H1 (cell line): ENCODE measurements around the gene SLC8A1. TPM values are rescaled to one million over a fixed set of nuclear protein-coding genes. Genes with fewer than 3 reads are reported as not detected.

Experiments
- CTCF ChIA-PET: fragments of 300-600 bp; sonication (Branson Sonifier 250); formaldehyde crosslinking; loops from one replicate; lab custom pipeline; 2021; ENCODE audit not compliant: partially characterized antibody; lab: Charles Lee
- POLR2A ChIA-PET: fragments of 300-600 bp; sonication (Branson Sonifier 250); formaldehyde crosslinking; loops from one replicate; lab custom pipeline; 2021; ENCODE audit warnings: inconsistent platforms; ENCODE audit not compliant: partially characterized antibody; lab: Charles Lee
- DNase-seq, 2 experiments: peaks; one replicate each; pipeline versions ENCODE4 v3.0.0 to v3.0.0-alpha.2; 2010 to 2022; ENCODE audit warnings: low spot score in 2 of 2, low read depth in 1 of 2, mixed read lengths in 1 of 2
- FAIRE-seq: peaks from 2 replicates; lab custom pipeline; 2011; peaks lifted over from hg19 to GRCh38; lab: Jason Lieb, UNC
- H2AFZ ChIP-seq: 2 replicates; pipeline ENCODE4 v1.8.1; 2012; ENCODE audit warnings: low read length, inconsistent platforms
- H2AK5ac ChIP-seq: 2 replicates; pipeline ENCODE4 v1.6.1; 2013; ENCODE audit warnings: low read depth, low read length
- H2BK120ac ChIP-seq: replicated peaks from 2 replicates; pipeline ENCODE3; 2013; ENCODE audit warnings: low read depth, low read length, inconsistent platforms
- H2BK12ac ChIP-seq: 2 replicates; pipeline ENCODE4 v1.6.1; 2013; ENCODE audit warnings: low read depth, low read length
- H2BK15ac ChIP-seq: 2 replicates; pipeline ENCODE4 v1.6.1; 2013; ENCODE audit warnings: low read length
- H2BK20ac ChIP-seq: 2 replicates; pipeline ENCODE4 v1.6.1; 2013; ENCODE audit warnings: low read length
- H2BK5ac ChIP-seq: 2 replicates; pipeline ENCODE4 v1.6.1; 2013; ENCODE audit warnings: low read depth, low read length
- H3K14ac ChIP-seq: 2 replicates; pipeline ENCODE4 v1.6.1; 2013; ENCODE audit warnings: inconsistent platforms; ENCODE audit not compliant: insufficient read length
- H3K18ac ChIP-seq: 2 replicates; pipeline ENCODE4 v1.6.1; 2013; ENCODE audit warnings: low read length; ENCODE audit errors: extremely low read depth
- H3K23ac ChIP-seq: 2 replicates; pipeline ENCODE4 v1.6.1; 2013; ENCODE audit warnings: inconsistent platforms; ENCODE audit not compliant: insufficient read length
- H3K23me2 ChIP-seq: 2 replicates; pipeline ENCODE4 v1.6.1; 2013; ENCODE audit warnings: low read depth, low read length
- H3K27ac ChIP-seq: 2 replicates; pipeline ENCODE4 v1.6.1; 2011; ENCODE audit warnings: low read depth, low read length, inconsistent platforms
- H3K27me3 ChIP-seq, 4 experiments: replicated peaks in 1 of 4; 1 replicate in 1 of 4; 2 replicates in 3 of 4; pipeline versions ENCODE4 v1.6.1 to v1.8.1; 2011 to 2013; ENCODE audit warnings: low read length in 3 of 4, mild to moderate bottlenecking in 3 of 4, inconsistent platforms in 2 of 4, mixed read lengths in 2 of 4, moderate library complexity in 1 of 4; ENCODE audit not compliant: control insufficient read depth in 3 of 4, insufficient read depth in 3 of 4; ENCODE audit errors: extremely low read depth in 1 of 4
- H3K36me3 ChIP-seq, 4 experiments: 2 replicates each; pipeline versions ENCODE4 v1.6.1 to v1.8.1; 2011 to 2013; ENCODE audit warnings: mild to moderate bottlenecking in 4 of 4, low read length in 3 of 4, moderate library complexity in 2 of 4, control low read depth in 1 of 4, inconsistent platforms in 1 of 4; ENCODE audit not compliant: insufficient read depth in 4 of 4, control insufficient read depth in 2 of 4
- H3K4ac ChIP-seq: replicated peaks from 2 replicates; pipeline ENCODE3; 2013; ENCODE audit warnings: low read length, low read depth, mixed read lengths, inconsistent platforms; ENCODE audit not compliant: insufficient read length
- H3K4me1 ChIP-seq, 4 experiments: replicated peaks in 1 of 4; 1 replicate in 1 of 4; 2 replicates in 3 of 4; pipeline versions ENCODE4 v1.6.1 to v1.8.1; 2011 to 2013; ENCODE audit warnings: low read length in 3 of 4, inconsistent platforms in 2 of 4, mixed read lengths in 1 of 4; ENCODE audit not compliant: insufficient read depth in 4 of 4, control insufficient read depth in 3 of 4
- H3K4me2 ChIP-seq, 2 experiments: 2 replicates each; pipeline versions ENCODE4 v1.6.1 to v1.8.1; 2011 to 2013; ENCODE audit warnings: low read depth in 2 of 2, low read length in 2 of 2, control low read depth in 1 of 2, inconsistent platforms in 1 of 2, mild to moderate bottlenecking in 1 of 2; ENCODE audit not compliant: insufficient read depth in 1 of 2
- H3K4me3 ChIP-seq, 4 experiments: fragments of 200-600, 300-600 bp in 1 of 4; sonication (generic), shearing (Covaris generic), sonication (Bioruptor Twin) in 1 of 4; 2 replicates each; pipeline versions ENCODE4 v1.5.1 to v1.8.1; 2011 to 2016; ENCODE audit warnings: low read length in 4 of 4, low read depth in 3 of 4, control low read depth in 2 of 4, inconsistent platforms in 2 of 4, mild to moderate bottlenecking in 2 of 4, mixed read lengths in 1 of 4, moderate library complexity in 1 of 4; ENCODE audit not compliant: insufficient read depth in 2 of 4; ENCODE audit errors: extremely low read depth in 1 of 4
- H3K56ac ChIP-seq: replicated peaks from 2 replicates; pipeline ENCODE3; 2013; ENCODE audit warnings: low read depth, mild to moderate bottlenecking, mixed read lengths, low read length, inconsistent platforms; ENCODE audit not compliant: insufficient read length
- H3K79me1 ChIP-seq: 2 replicates; pipeline ENCODE4 v1.6.1; 2013; ENCODE audit warnings: low read depth, low read length, control low read depth
- H3K79me2 ChIP-seq, 2 experiments: 2 replicates each; pipeline versions ENCODE4 v1.6.1 to v1.8.1; 2012 to 2013; ENCODE audit warnings: low read length in 2 of 2, mild to moderate bottlenecking in 2 of 2, inconsistent platforms in 1 of 2; ENCODE audit not compliant: insufficient read depth in 2 of 2, control insufficient read depth in 1 of 2
- H3K9ac ChIP-seq, 4 experiments: replicated peaks in 1 of 4; 1 replicate in 1 of 4; 2 replicates in 3 of 4; pipeline versions ENCODE4 v1.6.1 to v1.8.1; 2011 to 2013; ENCODE audit warnings: low read depth in 3 of 4, low read length in 3 of 4, control low read depth in 2 of 4, mild to moderate bottlenecking in 2 of 4, moderate library complexity in 2 of 4, inconsistent platforms in 1 of 4; ENCODE audit errors: extremely low read depth in 1 of 4
- H3K9me3 ChIP-seq, 2 experiments: 2 replicates each; pipeline versions ENCODE4 v1.6.1 to v1.8.1; 2012 to 2013; ENCODE audit warnings: mild to moderate bottlenecking in 2 of 2, moderate library complexity in 2 of 2, control low read depth in 1 of 2, inconsistent platforms in 1 of 2, low read depth in 1 of 2, low read length in 1 of 2, mixed read lengths in 1 of 2; ENCODE audit not compliant: insufficient read depth in 2 of 2
- H4K20me1 ChIP-seq, 2 experiments: replicated peaks in 1 of 2; 2 replicates each; pipeline versions ENCODE3 to v1.8.1; 2011 to 2013; ENCODE audit warnings: inconsistent platforms in 2 of 2, low read length in 2 of 2, mild to moderate bottlenecking in 1 of 2; ENCODE audit not compliant: insufficient read depth in 2 of 2, control insufficient read depth in 1 of 2
- H4K5ac ChIP-seq: 2 replicates; pipeline ENCODE4 v1.6.1; 2013; ENCODE audit warnings: low read length, low read depth, mixed read lengths, inconsistent platforms; ENCODE audit not compliant: insufficient read length
- H4K8ac ChIP-seq: 2 replicates; pipeline ENCODE4 v1.8.0; 2013; ENCODE audit warnings: mild to moderate bottlenecking, moderate library complexity, low read length, inconsistent platforms; ENCODE audit not compliant: insufficient read depth; ENCODE audit errors: extremely low read depth
- H4K91ac ChIP-seq: replicated peaks from 2 replicates; pipeline ENCODE3; 2013; ENCODE audit warnings: low read length, mixed read lengths, inconsistent platforms; ENCODE audit not compliant: insufficient read length
- CHD2 ChIP-seq: IDR thresholded peaks from 2 replicates; pipeline ENCODE4 v1.6.1; 2012; ENCODE audit warnings: low read length, improper control_type of control experiment
- SIN3A ChIP-seq, 2 experiments: IDR thresholded peaks in 1 of 2; conservative IDR thresholded peaks in 1 of 2; 2 replicates each; pipeline ENCODE4 v1.6.1; 2011 to 2012; ENCODE audit warnings: low read length in 2 of 2, improper control_type of control experiment in 1 of 2, low read depth in 1 of 2, mild to moderate bottlenecking in 1 of 2
- WGBS, 2 experiments: shearing (Covaris generic) in 1 of 2; methylation state at CpG; one replicate each; pipeline versions ENCODE4 v1.1.6 to v1.1.7; 2013 to 2015; ENCODE audit warnings: low lambda C conversion rate in 2 of 2, mixed read lengths in 2 of 2, inconsistent platforms in 1 of 2, low coverage in 1 of 2, missing lambda C conversion rate in 1 of 2; ENCODE audit not compliant: insufficient replicate concordance in 2 of 2, insufficient coverage in 1 of 2, insufficient read length in 1 of 2; ENCODE audit errors: extremely low coverage in 1 of 2, missing lambda C conversion rate in 1 of 2; 5-methylcytosine and 5-hydroxymethylcytosine counted together
- polyA plus RNA-seq, 7 experiments: library from polyadenylated mRNA; depleted of rRNA in 3 of 7; stranded (reverse) in 5 of 7; unstranded in 2 of 7; fragments of >200 nt in 5 of 7; fragments of 200-250 nt in 2 of 7; gene quantifications; 1 replicate in 5 of 7; 2 replicates in 1 of 7; 4 replicates in 1 of 7; pipeline versions ENCODE4 v1.2.1 to v1.2.3, GENCODE V29; 2011 to 2013; ENCODE audit warnings: missing spikeins in 2 of 7, mixed read lengths in 2 of 7
- total RNA-seq: library from RNA; stranded (reverse); fragmentation: NEBNext Ultra II Directional; extraction: Animal tissue kit (Norgen Biotek cat#: 25700); gene quantifications from 2 replicates; pipeline ENCODE4 v1.2.1, GENCODE V29; 2021

SLC8A1 gene
- total and polyA plus RNA-seq, 2 of the 8 experiments (the other 6 are each of a cell fraction or from before 2014, with no cell fraction given), result 0.68 to 3.6 TPM

DNA sequence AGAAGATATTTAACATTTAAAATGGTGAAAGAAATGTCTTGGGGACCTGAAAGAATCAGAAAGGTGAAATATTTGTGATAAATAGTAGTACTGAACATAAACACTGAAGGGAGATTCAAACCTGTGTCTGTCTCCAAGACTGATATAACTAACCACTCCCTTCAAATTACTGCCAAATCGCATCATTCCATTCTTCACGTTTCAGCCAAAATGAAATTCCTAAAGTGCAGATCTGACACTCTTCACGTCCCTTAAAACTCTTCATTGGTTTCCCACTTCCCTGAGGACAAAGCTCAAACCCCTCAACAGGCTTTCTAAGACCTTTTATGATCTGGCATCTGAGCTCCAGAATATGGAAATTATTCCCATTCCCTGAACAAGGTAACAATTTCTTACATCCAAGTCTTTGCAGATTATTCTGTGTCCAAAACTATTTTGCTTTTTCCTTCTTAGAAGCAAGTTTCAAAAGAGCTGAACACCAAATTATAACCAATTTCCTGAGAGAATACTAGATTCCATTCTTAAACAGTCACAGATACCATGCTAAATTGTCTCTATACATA lies 18.9 kb downstream of the SLC8A1 start:
- no peaks in the 10 kb centered on the region for H3K36me3 ChIP-seq
- H3K4me1 ChIP-seq, result no peaks in the 10 kb centered on the region
- no peak overlapping the region for H4K91ac ChIP-seq
- no peak overlapping the region for H3K23ac ChIP-seq
- no peak overlapping the region for H4K5ac ChIP-seq
- no peak overlapping the region for H3K14ac ChIP-seq
- H3K9ac ChIP-seq, result no peak overlapping the region
- no peak overlapping the region for H3K27ac ChIP-seq
- no peak overlapping the region for H2BK12ac ChIP-seq
- H2BK20ac ChIP-seq, result no peak overlapping the region
- CTCF ChIA-PET, result no interaction called here
- no peak overlapping the region for H2BK5ac ChIP-seq
- no peak overlapping the region for H2BK120ac ChIP-seq
- H3K9me3 ChIP-seq, result no peaks in the 10 kb centered on the region
- no peaks in the 10 kb centered on the region for H3K79me2 ChIP-seq
- no peaks in the 10 kb centered on the region for H3K79me1 ChIP-seq
- H4K8ac ChIP-seq, result no peak overlapping the region
- H3K4me3 ChIP-seq, result no peak overlapping the region
- no peaks in the 10 kb centered on the region for H3K23me2 ChIP-seq
- no peak overlapping the region for H3K4ac ChIP-seq
- 89% methylated on average over 3 of the region's 3 CpGs; no CpG with 5 or more reads in 1 of the 2 experiments for WGBS, 2 experiments
- H3K27me3 ChIP-seq, result no peaks in the 10 kb centered on the region
- no peak overlapping the region for H3K4me2 ChIP-seq
- H2AFZ ChIP-seq, result no peak overlapping the region
- H2BK15ac ChIP-seq, result no peak overlapping the region
- no peak overlapping the region for H3K18ac ChIP-seq
- no peaks in the 10 kb centered on the region for H4K20me1 ChIP-seq
- POLR2A ChIA-PET, result no interaction called here
- TF ChIP-seq SIN3A (conservative IDR thresholded peaks at IDR 0.05 in 1 of 2, IDR thresholded peaks at IDR 0.05 in 1 of 2; ENCODE audit: low read depth in 1 of 2, low read length in 2 of 2), result no peak
- TF ChIP-seq CHD2, result no peak
- TF ChIP-seq, all 59 proteins: peak for 0
- no peak overlapping the region for H3K56ac ChIP-seq
- no peak overlapping the region for H2AK5ac ChIP-seq
- no peak for DNase-seq
- no peak for FAIRE-seq
